ENCODE data around the gene FOXC1. TPM values are rescaled to one million over a fixed set of nuclear protein-coding genes. Genes with fewer than 3 reads are reported as not detected.

FOXC1 gene
- polyA plus RNA-seq, 1 donor from 2014 or later: 0.09 TPM

GRCh38 chr6:1657116-1657770 lies 47.5 kb downstream of the FOXC1 start:
- H3K9me3 ChIP-seq (ENCODE audit: low read length): no peaks in the 10 kb centered on the region
- no peaks in the 10 kb centered on the region for H3K79me2 ChIP-seq (replicated peaks; ENCODE audit: insufficient read depth, low read length)
- no peaks in the 10 kb centered on the region for H4K20me1 ChIP-seq (ENCODE audit: insufficient read depth)
- H3K9ac ChIP-seq (ENCODE audit: low read length): no peak overlapping the region
- H3K27ac ChIP-seq (ENCODE audit: low read length): no peak overlapping the region
- no peaks in the 10 kb centered on the region for H3K36me3 ChIP-seq (ENCODE audit: insufficient read depth, low read length)
- H3K9me2 ChIP-seq (ENCODE audit: insufficient read depth, low read length): no peaks in the 10 kb centered on the region
- no peak overlapping the region for H2AFZ ChIP-seq (ENCODE audit: low read depth, low read length)
- H3K4me3 ChIP-seq (ENCODE audit: low read length): no peak overlapping the region
- H3K27me3 ChIP-seq (ENCODE audit: insufficient read depth, low read depth, low read length): no peaks in the 10 kb centered on the region
- TF ChIP-seq SMC3 (conservative IDR thresholded peaks at IDR 0.05; ENCODE audit: poor library complexity) (no peak), MXI1 (conservative IDR thresholded peaks at IDR 0.05; ENCODE audit: poor library complexity, severe bottlenecking) (no peak), RAD21 (conservative IDR thresholded peaks at IDR 0.05) (no peak)
- no peak overlapping the region for H3K4me2 ChIP-seq (ENCODE audit: low read length)
- no peaks in the 10 kb centered on the region for H3F3A ChIP-seq (ENCODE audit: insufficient read depth, low read length, poor library complexity, severe bottlenecking)

DNA sequence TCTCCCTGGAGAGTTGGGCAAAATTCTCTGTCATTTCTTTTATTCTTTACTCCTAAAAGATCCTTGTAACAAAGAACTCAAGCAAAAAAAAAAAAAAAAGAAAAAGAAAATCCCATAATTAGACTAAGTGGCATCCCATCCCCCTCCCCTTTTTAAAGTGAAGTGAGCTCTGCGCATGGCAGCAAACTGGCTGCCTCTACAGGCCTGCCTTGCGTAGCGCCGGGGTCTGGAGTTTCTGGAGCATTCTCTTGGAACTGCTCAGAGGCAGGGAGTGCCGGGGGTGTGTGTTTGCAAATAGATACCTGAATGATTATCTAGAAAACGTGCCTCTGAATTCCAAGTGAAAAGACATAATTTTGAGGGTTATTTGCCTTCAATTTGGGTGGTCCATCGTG lies 48.1 kb downstream of the FOXC1 start:
- Histone ChIP-seq H3K79me2 (replicated peaks; ENCODE audit: insufficient read depth, low read length) (no peaks in the 10 kb centered on the region), H3K9ac (ENCODE audit: low read length) (no peak overlapping the region), H3K9me3 (ENCODE audit: low read length) (no peaks in the 10 kb centered on the region), H4K20me1 (ENCODE audit: insufficient read depth) (no peaks in the 10 kb centered on the region), H2AFZ (ENCODE audit: low read depth, low read length) (no peak overlapping the region), H3K27me3 (ENCODE audit: insufficient read depth, low read depth, low read length) (no peaks in the 10 kb centered on the region), H3K9me2 (ENCODE audit: insufficient read depth, low read length) (no peaks in the 10 kb centered on the region), H3K36me3 (ENCODE audit: insufficient read depth, low read length) (no peaks in the 10 kb centered on the region), H3K4me3 (ENCODE audit: low read length) (no peak overlapping the region), H3K27ac (ENCODE audit: low read length) (no peak overlapping the region), H3F3A (ENCODE audit: insufficient read depth, low read length, poor library complexity, severe bottlenecking) (no peaks in the 10 kb centered on the region), H3K4me2 (ENCODE audit: low read length) (no peak overlapping the region)
- no peak for TF ChIP-seq RAD21 (conservative IDR thresholded peaks at IDR 0.05)
- TF ChIP-seq, protein P1, sequence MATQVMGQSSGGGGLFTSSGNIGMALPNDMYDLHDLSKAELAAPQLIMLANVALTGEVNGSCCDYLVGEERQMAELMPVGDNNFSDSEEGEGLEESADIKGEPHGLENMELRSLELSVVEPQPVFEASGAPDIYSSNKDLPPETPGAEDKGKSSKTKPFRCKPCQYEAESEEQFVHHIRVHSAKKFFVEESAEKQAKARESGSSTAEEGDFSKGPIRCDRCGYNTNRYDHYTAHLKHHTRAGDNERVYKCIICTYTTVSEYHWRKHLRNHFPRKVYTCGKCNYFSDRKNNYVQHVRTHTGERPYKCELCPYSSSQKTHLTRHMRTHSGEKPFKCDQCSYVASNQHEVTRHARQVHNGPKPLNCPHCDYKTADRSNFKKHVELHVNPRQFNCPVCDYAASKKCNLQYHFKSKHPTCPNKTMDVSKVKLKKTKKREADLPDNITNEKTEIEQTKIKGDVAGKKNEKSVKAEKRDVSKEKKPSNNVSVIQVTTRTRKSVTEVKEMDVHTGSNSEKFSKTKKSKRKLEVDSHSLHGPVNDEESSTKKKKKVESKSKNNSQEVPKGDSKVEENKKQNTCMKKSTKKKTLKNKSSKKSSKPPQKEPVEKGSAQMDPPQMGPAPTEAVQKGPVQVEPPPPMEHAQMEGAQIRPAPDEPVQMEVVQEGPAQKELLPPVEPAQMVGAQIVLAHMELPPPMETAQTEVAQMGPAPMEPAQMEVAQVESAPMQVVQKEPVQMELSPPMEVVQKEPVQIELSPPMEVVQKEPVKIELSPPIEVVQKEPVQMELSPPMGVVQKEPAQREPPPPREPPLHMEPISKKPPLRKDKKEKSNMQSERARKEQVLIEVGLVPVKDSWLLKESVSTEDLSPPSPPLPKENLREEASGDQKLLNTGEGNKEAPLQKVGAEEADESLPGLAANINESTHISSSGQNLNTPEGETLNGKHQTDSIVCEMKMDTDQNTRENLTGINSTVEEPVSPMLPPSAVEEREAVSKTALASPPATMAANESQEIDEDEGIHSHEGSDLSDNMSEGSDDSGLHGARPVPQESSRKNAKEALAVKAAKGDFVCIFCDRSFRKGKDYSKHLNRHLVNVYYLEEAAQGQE (IDR thresholded peaks at IDR 0.05; ENCODE audit: borderline replicate concordance): no peak
- no peak for TF ChIP-seq EZH2 (IDR thresholded peaks at IDR 0.05; ENCODE audit: borderline replicate concordance, insufficient read depth, low read length, poor library complexity, severe bottlenecking)
- no peak for TF ChIP-seq POLR2AphosphoS5 (IDR thresholded peaks at IDR 0.05)
- no peak for TF ChIP-seq SMC3 (conservative IDR thresholded peaks at IDR 0.05; ENCODE audit: poor library complexity)
- TF ChIP-seq TAF1 (IDR thresholded peaks at IDR 0.05; ENCODE audit: low read depth): no peak
- TF ChIP-seq EP300 (conservative IDR thresholded peaks at IDR 0.05; ENCODE audit: poor library complexity, severe bottlenecking): no peak
- TF ChIP-seq, protein P2, sequence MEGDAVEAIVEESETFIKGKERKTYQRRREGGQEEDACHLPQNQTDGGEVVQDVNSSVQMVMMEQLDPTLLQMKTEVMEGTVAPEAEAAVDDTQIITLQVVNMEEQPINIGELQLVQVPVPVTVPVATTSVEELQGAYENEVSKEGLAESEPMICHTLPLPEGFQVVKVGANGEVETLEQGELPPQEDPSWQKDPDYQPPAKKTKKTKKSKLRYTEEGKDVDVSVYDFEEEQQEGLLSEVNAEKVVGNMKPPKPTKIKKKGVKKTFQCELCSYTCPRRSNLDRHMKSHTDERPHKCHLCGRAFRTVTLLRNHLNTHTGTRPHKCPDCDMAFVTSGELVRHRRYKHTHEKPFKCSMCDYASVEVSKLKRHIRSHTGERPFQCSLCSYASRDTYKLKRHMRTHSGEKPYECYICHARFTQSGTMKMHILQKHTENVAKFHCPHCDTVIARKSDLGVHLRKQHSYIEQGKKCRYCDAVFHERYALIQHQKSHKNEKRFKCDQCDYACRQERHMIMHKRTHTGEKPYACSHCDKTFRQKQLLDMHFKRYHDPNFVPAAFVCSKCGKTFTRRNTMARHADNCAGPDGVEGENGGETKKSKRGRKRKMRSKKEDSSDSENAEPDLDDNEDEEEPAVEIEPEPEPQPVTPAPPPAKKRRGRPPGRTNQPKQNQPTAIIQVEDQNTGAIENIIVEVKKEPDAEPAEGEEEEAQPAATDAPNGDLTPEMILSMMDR (IDR thresholded peaks at IDR 0.05; ENCODE audit: poor library complexity, severe bottlenecking): no peak
- no peak for TF ChIP-seq MXI1 (conservative IDR thresholded peaks at IDR 0.05; ENCODE audit: poor library complexity, severe bottlenecking)

Data from neural cell (in vitro differentiated cells).